Skeletal muscle tissue (tissue), 4 donors: ENCODE data around the gene RNGTT. TPM values are rescaled to one million over a fixed set of nuclear protein-coding genes. Genes with fewer than 3 reads are reported as not detected.

ENCODE experiments used
- H3K27ac ChIP-seq: one replicate; pipeline ENCODE4 v1.7.0; 2013; ENCODE audit warnings: mild to moderate bottlenecking, low read depth, low read length, inconsistent platforms
- H3K27me3 ChIP-seq, 3 donors: one replicate each; pipeline ENCODE4 v1.7.0; 2013; ENCODE audit warnings: low read length in 3 of 3; ENCODE audit not compliant: control insufficient read depth in 3 of 3, insufficient read depth in 3 of 3
- H3K36me3 ChIP-seq, 3 donors: one replicate each; pipeline ENCODE4 v1.7.0; 2013; ENCODE audit warnings: low read length in 3 of 3; ENCODE audit not compliant: control insufficient read depth in 3 of 3, insufficient read depth in 3 of 3
- H3K4me1 ChIP-seq, 3 donors: one replicate each; pipeline ENCODE4 v1.7.0; 2013; ENCODE audit warnings: low read length in 3 of 3, mild to moderate bottlenecking in 3 of 3; ENCODE audit not compliant: control insufficient read depth in 3 of 3, insufficient read depth in 3 of 3
- H3K4me3 ChIP-seq, 3 donors: one replicate each; pipeline ENCODE4 v1.7.0; 2013; ENCODE audit warnings: low read length in 3 of 3
- H3K9ac ChIP-seq, 3 donors: one replicate each; pipeline ENCODE4 v1.7.0; 2013; ENCODE audit warnings: low read length in 3 of 3, mild to moderate bottlenecking in 3 of 3, moderate library complexity in 2 of 3, low read depth in 1 of 3
- H3K9me3 ChIP-seq, 3 donors: one replicate each; pipeline ENCODE4 v1.7.0; 2013; ENCODE audit warnings: low read length in 3 of 3; ENCODE audit not compliant: control insufficient read depth in 3 of 3
- total RNA-seq: library from RNA; depleted of rRNA; stranded (reverse); fragments of >200 nt; gene quantifications from one replicate; pipeline ENCODE4 v1.2.3, GENCODE V29; 2014
- donor health status: Osteomylitis.

The RNGTT gene
- total RNA-seq, 1 donor from 2014 or later, result 19.3 TPM

- no peak overlapping the region for H3K9ac ChIP-seq
- H3K27me3 ChIP-seq, result no peaks in the 10 kb centered on the region
- H3K36me3 ChIP-seq, result no peaks in the 10 kb centered on the region
- no peak overlapping the region for H3K4me3 ChIP-seq
- no peak overlapping the region for H3K27ac ChIP-seq
- H3K4me1 ChIP-seq, result no peaks in the 10 kb centered on the region
- H3K9me3 ChIP-seq, result no peaks in the 10 kb centered on the region
Measured at GRCh38 chr6:88869263-88870020, 94.0 kb downstream of the RNGTT start.

DNA sequence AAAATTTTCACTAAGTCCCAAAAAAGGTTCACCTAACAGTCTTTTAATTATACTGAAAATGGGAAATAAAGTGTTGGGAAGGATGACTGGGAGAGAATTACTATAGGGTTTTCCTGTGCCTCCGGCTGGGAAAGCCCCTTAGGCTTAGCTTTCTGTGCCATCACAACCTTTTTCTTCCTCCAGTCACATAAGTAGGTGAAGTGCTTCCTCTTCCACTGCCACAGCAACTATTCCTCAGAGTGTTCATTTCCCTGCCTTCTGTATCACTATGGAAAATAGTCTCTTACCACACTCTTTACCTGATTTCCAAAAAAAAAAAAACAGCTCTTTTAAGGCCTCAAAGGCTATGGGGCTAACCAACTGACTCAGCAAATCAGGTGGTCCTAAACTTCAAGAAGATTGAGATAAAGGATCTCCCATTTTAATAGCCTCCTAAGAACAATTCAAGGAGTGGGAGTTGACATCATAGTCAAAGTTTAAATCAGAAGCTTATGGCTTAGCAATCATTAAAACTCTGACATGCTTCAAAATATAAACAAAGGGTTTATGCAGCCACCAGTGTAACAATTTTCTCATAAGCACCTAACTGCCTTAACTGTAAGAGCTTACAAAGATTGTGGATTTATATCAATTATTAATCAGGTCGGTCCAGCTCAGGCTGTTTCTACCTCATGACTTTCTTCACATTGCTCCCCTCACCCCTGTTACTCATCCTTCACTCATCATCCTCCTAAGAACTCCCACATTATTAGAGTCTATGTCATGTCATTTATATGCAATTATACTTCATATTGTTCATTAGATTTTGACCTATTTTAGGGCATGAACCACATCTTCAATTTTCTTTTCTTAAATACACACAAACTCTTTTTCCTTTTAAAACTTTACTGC, 95.3 kb downstream of the RNGTT start:
- H3K9ac ChIP-seq, result no peak overlapping the region
- no peak overlapping the region for H3K4me3 ChIP-seq
- H3K9me3 ChIP-seq, result no peaks in the 10 kb centered on the region
- no peaks in the 10 kb centered on the region for H3K36me3 ChIP-seq
- no peaks in the 10 kb centered on the region for H3K27me3 ChIP-seq
- no peaks in the 10 kb centered on the region for H3K4me1 ChIP-seq
- no peak overlapping the region for H3K27ac ChIP-seq

GRCh38 chr6:88866856-88867255, 96.6 kb downstream of the RNGTT start:
- Histone ChIP-seq H3K27ac (no peak overlapping the region), H3K27me3 (no peaks in the 10 kb centered on the region), H3K36me3 (no peaks in the 10 kb centered on the region), H3K9me3 (no peaks in the 10 kb centered on the region), H3K4me1 (no peaks in the 10 kb centered on the region), H3K4me3 (no peak overlapping the region), H3K9ac (no peak overlapping the region)

- H3K9ac ChIP-seq, result no peak overlapping the region
- H3K36me3 ChIP-seq, result no peaks in the 10 kb centered on the region
- H3K4me1 ChIP-seq, result no peaks in the 10 kb centered on the region
- no peak overlapping the region for H3K27ac ChIP-seq
- no peak overlapping the region for H3K4me3 ChIP-seq
- H3K9me3 ChIP-seq, result no peaks in the 10 kb centered on the region
- H3K27me3 ChIP-seq, result no peaks in the 10 kb centered on the region
Measured at GRCh38 chr6:88865275-88865674, 98.1 kb downstream of the RNGTT start.

- Histone ChIP-seq H3K9me3 (no peaks in the 10 kb centered on the region), H3K4me1 (no peaks in the 10 kb centered on the region), H3K36me3 (no peaks in the 10 kb centered on the region), H3K27ac (no peak overlapping the region), H3K27me3 (no peaks in the 10 kb centered on the region), H3K9ac (no peak overlapping the region), H3K4me3 (no peak overlapping the region)
Measured at GRCh38 chr6:88864359-88865054, 98.9 kb downstream of the RNGTT start.

GRCh38 chr6:88860310-88860709, 103.1 kb downstream of the RNGTT start:
- no peaks in the 10 kb centered on the region for H3K27me3 ChIP-seq
- no peak overlapping the region for H3K9ac ChIP-seq
- H3K9me3 ChIP-seq, result no peaks in the 10 kb centered on the region
- peaks cover 0 to 4% (median 0%) of the 10 kb centered on the region in 3 donors for H3K4me1 ChIP-seq
- no peaks in the 10 kb centered on the region for H3K36me3 ChIP-seq
- H3K4me3 ChIP-seq, result no peak overlapping the region
- H3K27ac ChIP-seq, result no peak overlapping the region

DNA sequence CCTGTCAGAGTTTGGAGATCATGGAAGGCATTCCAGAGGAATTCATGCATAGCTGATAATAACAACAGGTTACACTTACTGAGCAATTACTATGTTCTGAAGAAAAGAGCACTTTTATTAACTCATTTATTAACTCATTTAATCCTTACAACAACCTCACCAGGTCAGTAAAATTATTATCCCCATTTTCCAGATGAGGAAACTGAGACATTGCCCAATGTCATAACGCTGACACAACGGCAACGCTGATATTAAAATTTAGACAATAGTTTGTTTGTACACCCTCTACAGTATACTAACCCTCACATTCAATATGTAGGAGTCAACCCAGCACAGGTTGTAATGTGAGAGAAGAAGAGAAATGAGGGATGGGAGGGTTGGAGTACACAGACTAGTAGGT, 105.0 kb downstream of the RNGTT start:
- H3K27me3 ChIP-seq, result no peaks in the 10 kb centered on the region
- H3K27ac ChIP-seq, result no peak overlapping the region
- H3K9ac ChIP-seq, result no peak overlapping the region

GRCh38 chr6:88856566-88856965, 106.9 kb downstream of the RNGTT start:
- Histone ChIP-seq H3K9ac (no peak overlapping the region), H3K4me3 (no peak overlapping the region), H3K27ac (no peak overlapping the region), H3K9me3 (no peaks in the 10 kb centered on the region), H3K4me1 (peaks cover 0 to 4% (median 4%) of the 10 kb centered on the region in 3 donors), H3K36me3 (no peaks in the 10 kb centered on the region), H3K27me3 (no peaks in the 10 kb centered on the region)

More for the DNA sequence above, 105.0 kb downstream of the RNGTT start:
- Histone ChIP-seq H3K9me3 (no peaks in the 10 kb centered on the region), H3K4me3 (no peak overlapping the region), H3K36me3 (no peaks in the 10 kb centered on the region), H3K4me1 (peaks cover 0 to 4% (median 4%) of the 10 kb centered on the region in 3 donors)

DNA sequence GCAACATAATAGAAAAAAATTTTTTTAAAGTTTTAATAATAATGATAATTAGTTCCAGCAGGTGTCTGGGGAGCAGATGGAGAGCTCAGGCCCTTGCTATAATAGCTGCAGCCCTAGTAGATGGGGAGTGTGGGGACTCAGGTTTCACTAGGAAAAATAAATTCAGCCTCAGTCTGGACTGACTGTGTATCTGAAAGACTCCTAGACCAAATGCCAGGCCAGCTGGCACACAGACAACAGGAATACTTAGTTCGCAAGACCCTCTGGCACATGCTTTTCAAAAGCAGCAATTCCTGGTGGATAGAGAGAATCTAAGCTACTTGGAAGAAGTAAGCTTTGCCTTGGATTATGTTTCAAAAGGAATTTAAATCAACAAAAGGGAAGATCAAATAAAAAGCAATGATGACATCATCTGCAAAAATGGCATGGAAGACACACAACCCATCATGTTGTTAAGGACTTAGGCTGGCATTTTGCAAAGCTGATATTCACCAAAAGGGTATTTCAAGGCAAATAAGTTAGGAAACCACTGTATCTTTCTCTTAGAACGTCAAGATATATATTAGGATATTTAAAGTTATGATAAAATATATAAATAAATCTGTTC, 107.8 kb downstream of the RNGTT start:
- Histone ChIP-seq H3K4me1 (peaks cover 0 to 4% (median 4%) of the 10 kb centered on the region in 3 donors), H3K27ac (no peak overlapping the region), H3K4me3 (no peak overlapping the region), H3K36me3 (no peaks in the 10 kb centered on the region), H3K9ac (no peak overlapping the region), H3K9me3 (no peaks in the 10 kb centered on the region), H3K27me3 (no peaks in the 10 kb centered on the region)
